ENCODE results near the gene EML4. TPM values are rescaled to one million over a fixed set of nuclear protein-coding genes. Genes with fewer than 3 reads are reported as not detected.

EML4 gene
- total and polyA plus RNA-seq, 2 donors from 2014 or later = 13.0 to 53.6 TPM

DNA sequence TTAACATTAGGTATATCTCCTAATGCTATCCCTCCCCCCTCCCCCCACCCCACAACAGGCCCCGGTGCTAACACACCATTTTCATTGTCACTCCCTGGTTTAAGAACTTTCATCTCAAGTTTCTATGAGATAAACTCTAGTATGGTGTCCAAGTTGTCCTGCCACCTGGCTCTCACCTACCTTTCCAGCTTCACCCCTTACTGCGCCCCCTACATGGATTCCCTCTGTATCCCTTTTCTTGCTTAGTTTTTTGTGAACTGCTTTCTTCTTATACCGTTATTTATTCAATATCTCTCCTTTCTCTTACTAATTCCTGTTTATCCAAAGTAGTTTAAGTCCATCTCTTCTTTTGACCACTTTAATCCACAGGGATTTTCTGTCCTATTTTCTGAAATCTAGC lies 15.2 kb downstream of the EML4 start:
- no peak for FAIRE-seq
- TF ChIP-seq, protein P1, sequence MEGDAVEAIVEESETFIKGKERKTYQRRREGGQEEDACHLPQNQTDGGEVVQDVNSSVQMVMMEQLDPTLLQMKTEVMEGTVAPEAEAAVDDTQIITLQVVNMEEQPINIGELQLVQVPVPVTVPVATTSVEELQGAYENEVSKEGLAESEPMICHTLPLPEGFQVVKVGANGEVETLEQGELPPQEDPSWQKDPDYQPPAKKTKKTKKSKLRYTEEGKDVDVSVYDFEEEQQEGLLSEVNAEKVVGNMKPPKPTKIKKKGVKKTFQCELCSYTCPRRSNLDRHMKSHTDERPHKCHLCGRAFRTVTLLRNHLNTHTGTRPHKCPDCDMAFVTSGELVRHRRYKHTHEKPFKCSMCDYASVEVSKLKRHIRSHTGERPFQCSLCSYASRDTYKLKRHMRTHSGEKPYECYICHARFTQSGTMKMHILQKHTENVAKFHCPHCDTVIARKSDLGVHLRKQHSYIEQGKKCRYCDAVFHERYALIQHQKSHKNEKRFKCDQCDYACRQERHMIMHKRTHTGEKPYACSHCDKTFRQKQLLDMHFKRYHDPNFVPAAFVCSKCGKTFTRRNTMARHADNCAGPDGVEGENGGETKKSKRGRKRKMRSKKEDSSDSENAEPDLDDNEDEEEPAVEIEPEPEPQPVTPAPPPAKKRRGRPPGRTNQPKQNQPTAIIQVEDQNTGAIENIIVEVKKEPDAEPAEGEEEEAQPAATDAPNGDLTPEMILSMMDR (IDR thresholded peaks at IDR 0.05; ENCODE audit: borderline replicate concordance, extremely low read depth, insufficient read depth) = no peak

DNA sequence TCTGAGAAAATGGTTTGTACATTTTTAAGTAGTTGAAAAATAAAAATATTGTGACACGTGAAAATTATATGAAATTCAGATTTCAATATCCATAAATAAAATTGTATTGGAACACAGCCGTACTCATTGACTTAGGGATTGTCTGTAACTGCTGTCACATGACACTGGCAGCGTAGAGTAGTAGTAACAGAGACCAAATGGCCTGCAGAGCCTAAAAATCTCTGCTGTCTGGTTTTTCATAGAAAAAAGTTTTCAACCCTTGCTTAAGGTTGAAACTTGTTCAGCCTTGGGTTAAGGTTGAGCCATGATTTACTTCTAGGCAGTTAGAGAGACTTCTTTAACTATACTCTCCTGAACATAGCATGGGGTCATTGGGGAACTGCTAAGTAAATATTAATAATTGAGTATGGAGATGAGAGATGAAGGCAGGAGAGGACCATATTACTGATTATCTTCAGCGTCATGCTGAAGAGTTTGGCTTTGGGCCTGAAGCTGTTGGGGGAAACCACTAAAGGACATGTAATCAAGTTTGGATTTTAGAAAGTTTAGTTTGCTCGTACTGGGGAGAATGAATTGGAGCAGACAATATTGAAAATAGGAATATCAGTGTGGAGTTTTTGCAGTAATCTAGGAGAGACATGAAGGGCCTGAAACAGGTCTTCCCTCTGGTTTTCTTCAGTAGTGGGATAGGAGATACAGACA lies 16.2 kb downstream of the EML4 start:
- no peak overlapping the region for H3K27ac ChIP-seq (ENCODE audit: low read depth in 2 of 2, low read length in 2 of 2)
- H3K4me3 ChIP-seq (ENCODE audit: low read length in 3 of 3) = no peak overlapping the region

More for the DNA sequence above, 15.2 kb downstream of the EML4 start:
- no peak overlapping the region for H3K4me3 ChIP-seq (ENCODE audit: low read length in 3 of 3)
- H3K36me3 ChIP-seq (ENCODE audit: control insufficient read depth in 2 of 3, insufficient read depth in 3 of 3, low read length in 3 of 3) = no peaks in the 10 kb centered on the region
- DNase-seq = no peak
- H3K27me3 ChIP-seq (ENCODE audit: control insufficient read depth, insufficient read depth, low read length) = no peaks in the 10 kb centered on the region
- H3K9me3 ChIP-seq (ENCODE audit: control insufficient read depth in 2 of 3, insufficient read depth in 1 of 3, low read length in 3 of 3) = no peaks in the 10 kb centered on the region
- no peak overlapping the region for H3K9ac ChIP-seq (ENCODE audit: low read length in 3 of 3)
- peaks cover 0 to 16% (median 0%) of the 10 kb centered on the region in 3 donors for H3K4me1 ChIP-seq (ENCODE audit: control insufficient read depth in 2 of 3, insufficient read depth in 2 of 3, low read depth in 1 of 3, low read length in 3 of 3)
- intact Hi-C loops (cut with DNase I) = no loop called here
- H3K27ac ChIP-seq (ENCODE audit: low read depth in 2 of 2, low read length in 2 of 2) = no peak overlapping the region

DNA sequence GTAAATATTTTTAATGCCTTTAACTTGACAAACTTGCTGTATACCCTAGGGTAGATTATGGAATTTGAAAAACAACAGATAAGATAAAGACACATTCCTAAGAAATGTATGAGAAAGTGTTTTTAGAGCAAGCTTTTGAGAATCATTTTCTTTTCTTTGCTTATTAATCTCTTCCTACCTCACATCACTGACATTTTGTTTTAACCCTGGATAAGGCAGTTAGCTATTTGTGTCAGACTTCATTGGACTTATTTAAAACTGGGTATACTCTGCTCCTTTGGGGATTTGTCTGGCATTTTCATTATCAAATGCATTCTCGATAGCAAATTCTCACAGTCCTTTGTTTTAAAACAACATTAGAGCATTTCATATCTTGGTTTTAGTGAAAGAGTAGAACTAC lies 17.2 kb downstream of the EML4 start:
- Histone ChIP-seq H3K27me3 (ENCODE audit: control insufficient read depth, insufficient read depth, low read length) (no peaks in the 10 kb centered on the region), H3K4me1 (ENCODE audit: control insufficient read depth in 2 of 3, insufficient read depth in 2 of 3, low read depth in 1 of 3, low read length in 3 of 3) (peaks cover 0 to 16% (median 2%) of the 10 kb centered on the region in 3 donors), H3K27ac (ENCODE audit: low read depth in 2 of 2, low read length in 2 of 2) (no peak overlapping the region), H3K4me3 (ENCODE audit: low read length in 3 of 3) (no peak overlapping the region), H3K9me3 (ENCODE audit: control insufficient read depth in 2 of 3, insufficient read depth in 1 of 3, low read length in 3 of 3) (no peaks in the 10 kb centered on the region), H3K36me3 (ENCODE audit: control insufficient read depth in 2 of 3, insufficient read depth in 3 of 3, low read length in 3 of 3) (no peaks in the 10 kb centered on the region), H3K9ac (ENCODE audit: low read length in 3 of 3) (no peak overlapping the region)
- DNase-seq = no peak
- intact Hi-C loops (cut with DNase I) = no loop called here
- TF ChIP-seq, protein P1 (IDR thresholded peaks at IDR 0.05; ENCODE audit: borderline replicate concordance, extremely low read depth, insufficient read depth) = no peak
- no peak for FAIRE-seq

More for the DNA sequence above, 16.2 kb downstream of the EML4 start:
- DNase-seq = no peak
- TF ChIP-seq, protein P1 (IDR thresholded peaks at IDR 0.05; ENCODE audit: borderline replicate concordance, extremely low read depth, insufficient read depth) = no peak
- Histone ChIP-seq H3K27me3 (ENCODE audit: control insufficient read depth, insufficient read depth, low read length) (no peaks in the 10 kb centered on the region), H3K9ac (ENCODE audit: low read length in 3 of 3) (no peak overlapping the region), H3K36me3 (ENCODE audit: control insufficient read depth in 2 of 3, insufficient read depth in 3 of 3, low read length in 3 of 3) (no peaks in the 10 kb centered on the region), H3K9me3 (ENCODE audit: control insufficient read depth in 2 of 3, insufficient read depth in 1 of 3, low read length in 3 of 3) (no peaks in the 10 kb centered on the region), H3K4me1 (ENCODE audit: control insufficient read depth in 2 of 3, insufficient read depth in 2 of 3, low read depth in 1 of 3, low read length in 3 of 3) (peaks cover 0 to 16% (median 0%) of the 10 kb centered on the region in 3 donors)
- intact Hi-C loops (cut with DNase I) = no loop called here
- no peak for FAIRE-seq
